Skeletal muscle satellite cell (primary cell): ENCODE data around the gene PPP1R17. TPM values are rescaled to one million over a fixed set of nuclear protein-coding genes. Genes with fewer than 3 reads are reported as not detected.

Source experiments
- H3K27me3 ChIP-seq: 2 replicates; pipeline ENCODE4 v1.7.0; 2013; ENCODE audit warnings: low read length; ENCODE audit not compliant: control insufficient read depth, insufficient read depth
- H3K36me3 ChIP-seq: 2 replicates; pipeline ENCODE4 v1.7.0; 2013; ENCODE audit warnings: mild to moderate bottlenecking, control low read depth, low read length; ENCODE audit not compliant: insufficient read depth
- H3K4me1 ChIP-seq: 2 replicates; pipeline ENCODE4 v1.7.0; 2013; ENCODE audit warnings: low read length; ENCODE audit not compliant: control insufficient read depth, insufficient read depth
- H3K4me2 ChIP-seq: 2 replicates; pipeline ENCODE4 v1.7.0; 2013; ENCODE audit warnings: mild to moderate bottlenecking, low read length
- H3K4me3 ChIP-seq: 2 replicates; pipeline ENCODE4 v1.7.0; 2013; ENCODE audit warnings: low read length
- H3K9ac ChIP-seq: 2 replicates; pipeline ENCODE4 v1.7.0; 2013; ENCODE audit warnings: mild to moderate bottlenecking, low read depth, low read length, moderate library complexity
- H3K9me3 ChIP-seq: replicated peaks from 2 replicates; pipeline ENCODE4 v1.7.0; 2013; ENCODE audit warnings: mild to moderate bottlenecking, control low read depth, low read length
- total RNA-seq: library from RNA; depleted of rRNA; stranded (reverse); fragments of >200 nt; gene quantifications from 2 replicates; pipeline ENCODE4 v1.2.3, GENCODE V29; 2012; rRNA removed

PPP1R17 gene
- not detected in 2 replicates for total RNA-seq

- Histone ChIP-seq H3K27me3 (no peaks in the 10 kb centered on the region), H3K9me3 (no peaks in the 10 kb centered on the region), H3K4me3 (no peak within 1 kb of the TSS), H3K4me1 (no peaks in the 10 kb centered on the region), H3K9ac (no peak within 1 kb of the TSS), H3K4me2 (no peak within 1 kb of the TSS), H3K36me3 (no peaks in the 10 kb centered on the region)
Observed at GRCh38 chr7:31687024-31687748, at the start of gene PPP1R17. PPP1R17 (plus strand) TSS chr7:31687215; CDS start chr7:31692442, 5,227 bp downstream.

- Histone ChIP-seq H3K36me3 (no peaks in the 10 kb centered on the region), H3K27me3 (peaks cover 1% of the 10 kb centered on the region), H3K4me3 (no peak overlapping the region), H3K9me3 (no peaks in the 10 kb centered on the region), H3K9ac (no peak overlapping the region), H3K4me1 (no peaks in the 10 kb centered on the region), H3K4me2 (no peak overlapping the region)
Observed at GRCh38 chr7:31640381-31640780, 46.6 kb upstream of the PPP1R17 start.

GRCh38 chr7:31642681-31643115 lies 44.3 kb upstream of the PPP1R17 start:
- no peak overlapping the region for H3K4me2 ChIP-seq
- no peaks in the 10 kb centered on the region for H3K4me1 ChIP-seq
- no peaks in the 10 kb centered on the region for H3K9me3 ChIP-seq
- H3K4me3 ChIP-seq, result no peak overlapping the region
- H3K27me3 ChIP-seq, result peaks cover 11% of the 10 kb centered on the region
- H3K36me3 ChIP-seq, result no peaks in the 10 kb centered on the region
- H3K9ac ChIP-seq, result no peak overlapping the region

GRCh38 chr7:31646942-31647341 lies 40.1 kb upstream of the PPP1R17 start:
- H3K27me3 ChIP-seq, result peaks cover 11% of the 10 kb centered on the region
- H3K4me2 ChIP-seq, result no peak overlapping the region
- no peak overlapping the region for H3K4me3 ChIP-seq
- no peaks in the 10 kb centered on the region for H3K4me1 ChIP-seq
- H3K9ac ChIP-seq, result no peak overlapping the region
- no peaks in the 10 kb centered on the region for H3K9me3 ChIP-seq
- no peaks in the 10 kb centered on the region for H3K36me3 ChIP-seq

GRCh38 chr7:31647511-31647910 lies 39.5 kb upstream of the PPP1R17 start:
- no peak overlapping the region for H3K4me2 ChIP-seq
- no peak overlapping the region for H3K4me3 ChIP-seq

GRCh38 chr7:31648288-31648687 lies 38.7 kb upstream of the PPP1R17 start:
- Histone ChIP-seq H3K9ac (no peak overlapping the region), H3K4me3 (no peak overlapping the region), H3K4me1 (no peaks in the 10 kb centered on the region), H3K36me3 (no peaks in the 10 kb centered on the region), H3K27me3 (peaks cover 11% of the 10 kb centered on the region), H3K9me3 (no peaks in the 10 kb centered on the region), H3K4me2 (no peak overlapping the region)

More at GRCh38 chr7:31647511-31647910, 39.5 kb upstream of the PPP1R17 start:
- no peaks in the 10 kb centered on the region for H3K4me1 ChIP-seq
- no peak overlapping the region for H3K9ac ChIP-seq
- no peaks in the 10 kb centered on the region for H3K9me3 ChIP-seq
- no peaks in the 10 kb centered on the region for H3K36me3 ChIP-seq
- H3K27me3 ChIP-seq, result peaks cover 11% of the 10 kb centered on the region

- H3K4me2 ChIP-seq, result no peak overlapping the region
- H3K27me3 ChIP-seq, result peaks cover 11% of the 10 kb centered on the region
- H3K4me1 ChIP-seq, result no peaks in the 10 kb centered on the region
- H3K9me3 ChIP-seq, result no peaks in the 10 kb centered on the region
- H3K4me3 ChIP-seq, result no peak overlapping the region
- H3K36me3 ChIP-seq, result no peaks in the 10 kb centered on the region
- H3K9ac ChIP-seq, result no peak overlapping the region
Observed at GRCh38 chr7:31648880-31649279, 38.1 kb upstream of the PPP1R17 start.

- Histone ChIP-seq H3K36me3 (no peaks in the 10 kb centered on the region), H3K4me1 (no peaks in the 10 kb centered on the region), H3K27me3 (peaks cover 1% of the 10 kb centered on the region), H3K9ac (no peak overlapping the region), H3K4me3 (no peak overlapping the region), H3K4me2 (no peak overlapping the region), H3K9me3 (no peaks in the 10 kb centered on the region)
Observed at GRCh38 chr7:31651234-31652062, 35.6 kb upstream of the PPP1R17 start.

GRCh38 chr7:31652063-31652326 lies 35.0 kb upstream of the PPP1R17 start:
- H3K4me1 ChIP-seq, result no peaks in the 10 kb centered on the region
- H3K27me3 ChIP-seq, result no peaks in the 10 kb centered on the region
- no peak overlapping the region for H3K4me3 ChIP-seq
- H3K4me2 ChIP-seq, result no peak overlapping the region
- no peak overlapping the region for H3K9ac ChIP-seq
- H3K36me3 ChIP-seq, result no peaks in the 10 kb centered on the region
- no peaks in the 10 kb centered on the region for H3K9me3 ChIP-seq

GRCh38 chr7:31663072-31663471 lies 23.9 kb upstream of the PPP1R17 start:
- Histone ChIP-seq H3K4me1 (no peaks in the 10 kb centered on the region), H3K9me3 (no peaks in the 10 kb centered on the region), H3K36me3 (no peaks in the 10 kb centered on the region), H3K27me3 (no peaks in the 10 kb centered on the region), H3K4me3 (no peak overlapping the region), H3K4me2 (no peak overlapping the region), H3K9ac (no peak overlapping the region)

- Histone ChIP-seq H3K36me3 (no peaks in the 10 kb centered on the region), H3K4me3 (no peak overlapping the region), H3K9me3 (no peaks in the 10 kb centered on the region), H3K4me1 (no peaks in the 10 kb centered on the region), H3K9ac (no peak overlapping the region), H3K4me2 (no peak overlapping the region), H3K27me3 (no peaks in the 10 kb centered on the region)
Observed at GRCh38 chr7:31664890-31665289, 22.1 kb upstream of the PPP1R17 start.

- Histone ChIP-seq H3K4me2 (no peak overlapping the region), H3K36me3 (no peaks in the 10 kb centered on the region), H3K4me3 (no peak overlapping the region), H3K4me1 (no peaks in the 10 kb centered on the region), H3K9ac (no peak overlapping the region), H3K27me3 (no peaks in the 10 kb centered on the region), H3K9me3 (no peaks in the 10 kb centered on the region)
Observed at GRCh38 chr7:31665546-31665945, 21.5 kb upstream of the PPP1R17 start.
